Peyer's patch (tissue), 4 donors: Measurements from ENCODE around the gene WBP1L. TPM values are rescaled to one million over a fixed set of nuclear protein-coding genes. Genes with fewer than 3 reads are reported as not detected.

Experiments used
- DNase-seq, 3 donors: peaks; one replicate each; pipeline ENCODE4 v3.0.0-alpha.2; 2017 to 2019
- H3K27ac ChIP-seq, 4 donors: fragments of 200-600 bp; sonication (generic); one replicate each; pipeline ENCODE4 v1.5.1; 2016 to 2019
- H3K27me3 ChIP-seq, 2 donors: fragments of 200-600 bp; sonication (generic); one replicate each; pipeline ENCODE4 v1.5.1; 2019
- H3K36me3 ChIP-seq, 3 donors: fragments of 200-600 bp; sonication (generic); one replicate each; pipeline ENCODE4 v1.5.1; 2016 to 2019
- H3K4me1 ChIP-seq, 4 donors: fragments of 200-600 bp; sonication (generic); one replicate each; pipeline ENCODE4 v1.5.1; 2016 to 2019
- H3K4me3 ChIP-seq, 4 donors: fragments of 200-600 bp; sonication (generic); 1 replicate in 3 of 4; 2 replicates in 1 of 4; pipeline ENCODE4 v1.5.1; 2016 to 2019; ENCODE audit warnings: mild to moderate bottlenecking in 1 of 4
- H3K9me3 ChIP-seq, 4 donors: fragments of 200-600 bp; sonication (generic); one replicate each; pipeline ENCODE4 v1.5.1; 2016 to 2019; ENCODE audit warnings: mild to moderate bottlenecking in 1 of 4
- POLR2A ChIP-seq, 2 donors: fragments of 450-650 bp; IDR thresholded peaks; one replicate each; pipeline ENCODE4 v1.5.1; 2017; ENCODE audit warnings: antibody characterized with exemption in 2 of 2, mild to moderate bottlenecking in 2 of 2, moderate library complexity in 2 of 2
- total RNA-seq, 4 donors: library from RNA; depleted of rRNA; stranded (reverse); fragments of >200 nt; gene quantifications; one replicate each; pipeline ENCODE4 v1.1.0, GENCODE V29; 2016
- TF ChIP-seq, protein P1 (sequence below), 6 experiments: fragments of 450-650 bp in 4 of 6; fragments of 200-600 bp in 2 of 6; sonication (generic) in 1 of 6; IDR thresholded peaks; one replicate each; pipeline ENCODE4 v1.5.1; 2017 to 2019; ENCODE audit warnings: antibody characterized with exemption in 6 of 6, mild to moderate bottlenecking in 3 of 6, moderate library complexity in 1 of 6

Gene WBP1L
- total RNA-seq, 4 donors from 2014 or later: 38.0 to 78.3 (median 65.8) TPM

- H3K27me3 ChIP-seq: no peaks in the 10 kb centered on the region
- TF ChIP-seq, protein P1, sequence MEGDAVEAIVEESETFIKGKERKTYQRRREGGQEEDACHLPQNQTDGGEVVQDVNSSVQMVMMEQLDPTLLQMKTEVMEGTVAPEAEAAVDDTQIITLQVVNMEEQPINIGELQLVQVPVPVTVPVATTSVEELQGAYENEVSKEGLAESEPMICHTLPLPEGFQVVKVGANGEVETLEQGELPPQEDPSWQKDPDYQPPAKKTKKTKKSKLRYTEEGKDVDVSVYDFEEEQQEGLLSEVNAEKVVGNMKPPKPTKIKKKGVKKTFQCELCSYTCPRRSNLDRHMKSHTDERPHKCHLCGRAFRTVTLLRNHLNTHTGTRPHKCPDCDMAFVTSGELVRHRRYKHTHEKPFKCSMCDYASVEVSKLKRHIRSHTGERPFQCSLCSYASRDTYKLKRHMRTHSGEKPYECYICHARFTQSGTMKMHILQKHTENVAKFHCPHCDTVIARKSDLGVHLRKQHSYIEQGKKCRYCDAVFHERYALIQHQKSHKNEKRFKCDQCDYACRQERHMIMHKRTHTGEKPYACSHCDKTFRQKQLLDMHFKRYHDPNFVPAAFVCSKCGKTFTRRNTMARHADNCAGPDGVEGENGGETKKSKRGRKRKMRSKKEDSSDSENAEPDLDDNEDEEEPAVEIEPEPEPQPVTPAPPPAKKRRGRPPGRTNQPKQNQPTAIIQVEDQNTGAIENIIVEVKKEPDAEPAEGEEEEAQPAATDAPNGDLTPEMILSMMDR (IDR thresholded peaks at IDR 0.05): no peak
- TF ChIP-seq POLR2A (IDR thresholded peaks at IDR 0.05): no peak
- H3K27ac ChIP-seq: peak overlapping the region; percentile 13 to 67 (median 49)
- peaks cover 0 to 51% (median 4%) of the 10 kb centered on the region in 4 donors for H3K4me1 ChIP-seq
- no peak overlapping the region for H3K4me3 ChIP-seq
- no peaks in the 10 kb centered on the region for H3K9me3 ChIP-seq
- peaks cover 0 to 36% (median 0%) of the 10 kb centered on the region in 3 donors for H3K36me3 ChIP-seq
- DNase-seq: no peak
Observed at GRCh38 chr10:102800611-102801335, 57.0 kb downstream of the WBP1L start.

- Histone ChIP-seq H3K9me3 (no peaks in the 10 kb centered on the region), H3K36me3 (peaks cover 0 to 36% (median 0%) of the 10 kb centered on the region in 3 donors), H3K4me3 (no peak overlapping the region), H3K27ac (peak overlapping the region; percentile 13 to 67 (median 49)), H3K27me3 (no peaks in the 10 kb centered on the region), H3K4me1 (peaks cover 0 to 44% (median 3%) of the 10 kb centered on the region in 4 donors)
- no peak for TF ChIP-seq POLR2A (IDR thresholded peaks at IDR 0.05)
- TF ChIP-seq, protein P1 (IDR thresholded peaks at IDR 0.05): no peak
- DNase-seq: no peak
Observed at GRCh38 chr10:102801496-102801895, 57.7 kb downstream of the WBP1L start.

DNA sequence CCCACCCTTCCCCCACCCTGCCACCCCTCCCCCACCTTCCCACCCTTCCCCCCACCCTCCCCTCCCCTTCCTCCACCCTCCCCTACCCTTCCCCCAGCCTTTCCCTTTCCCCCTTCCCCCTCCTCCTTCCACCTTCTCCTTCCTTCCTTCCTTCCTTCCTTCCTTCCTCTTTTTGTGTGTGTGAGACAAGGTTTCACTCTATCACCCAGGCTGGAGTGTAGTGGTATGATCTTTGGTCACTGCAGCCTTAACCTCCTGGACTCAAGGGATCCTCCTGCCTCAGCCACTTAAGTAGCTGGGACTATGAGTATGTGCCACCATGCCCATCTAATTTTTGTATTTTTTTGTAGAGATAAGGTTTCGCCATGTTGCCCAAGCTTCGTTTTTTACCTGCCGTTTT is 58.2 kb downstream of the WBP1L start:
- no peak overlapping the region for H3K4me3 ChIP-seq
- H3K9me3 ChIP-seq: no peaks in the 10 kb centered on the region
- DNase-seq: no peak
- H3K36me3 ChIP-seq: peaks cover 0 to 36% (median 0%) of the 10 kb centered on the region in 3 donors
- peak overlapping the region in 3 of 4 donors; percentile 11 to 56 (median 31) for H3K27ac ChIP-seq
- H3K4me1 ChIP-seq: peaks cover 0 to 39% (median 1%) of the 10 kb centered on the region in 4 donors
- TF ChIP-seq POLR2A (IDR thresholded peaks at IDR 0.05): no peak
- TF ChIP-seq, protein P1 (IDR thresholded peaks at IDR 0.05): no peak
- no peaks in the 10 kb centered on the region for H3K27me3 ChIP-seq

- Histone ChIP-seq H3K27ac (peak overlapping the region; percentile 19 to 56 (median 34)), H3K27me3 (no peaks in the 10 kb centered on the region), H3K36me3 (peaks cover 0 to 34% (median 0%) of the 10 kb centered on the region in 3 donors), H3K4me1 (peaks cover 0 to 34% (median 0%) of the 10 kb centered on the region in 4 donors), H3K9me3 (no peaks in the 10 kb centered on the region), H3K4me3 (no peak overlapping the region)
- DNase-seq: peak in 1 of 3 donors; percentile 58
- TF ChIP-seq POLR2A (IDR thresholded peaks at IDR 0.05): no peak
- TF ChIP-seq, protein P1 (IDR thresholded peaks at IDR 0.05): no peak
Observed at GRCh38 chr10:102802920-102803534, 59.3 kb downstream of the WBP1L start.

GRCh38 chr10:102804382-102805055 is 60.8 kb downstream of the WBP1L start:
- Histone ChIP-seq H3K9me3 (no peaks in the 10 kb centered on the region), H3K27ac (no peak overlapping the region), H3K4me1 (peaks cover 0 to 32% (median 0%) of the 10 kb centered on the region in 4 donors), H3K27me3 (no peaks in the 10 kb centered on the region), H3K4me3 (no peak overlapping the region), H3K36me3 (peaks cover 0 to 19% (median 0%) of the 10 kb centered on the region in 3 donors)
- no peak for DNase-seq
- TF ChIP-seq, protein P1 (IDR thresholded peaks at IDR 0.05): no peak
- TF ChIP-seq POLR2A (IDR thresholded peaks at IDR 0.05): no peak
